Body of pancreas (tissue), 4 donors: Measurements from ENCODE around the gene IP6K3. TPM values are rescaled to one million over a fixed set of nuclear protein-coding genes. Genes with fewer than 3 reads are reported as not detected.

Experiments
- ATAC-seq: fragments of 150-250 bp; one replicate; pipeline ENCODE4 v1.9.1; 2016
- DNase-seq, 4 donors: peaks; one replicate each; pipeline ENCODE4 v3.0.0-alpha.2; 2019
- H3K27ac ChIP-seq, 4 donors: fragments of 200-600 bp; sonication (generic); 1 replicate in 3 of 4; 2 replicates in 1 of 4; pipeline versions ENCODE4 v1.5.1 to v1.6.1; 2016 to 2019; ENCODE audit warnings: mild to moderate bottlenecking in 1 of 4, mixed read lengths in 1 of 4, moderate library complexity in 1 of 4
- H3K27me3 ChIP-seq, 2 donors: fragments of 200-600 bp; sonication (generic); one replicate each; pipeline ENCODE4 v1.6.0; 2016; ENCODE audit warnings: mild to moderate bottlenecking in 1 of 2
- H3K36me3 ChIP-seq, 2 donors: fragments of 200-600 bp; sonication (generic); replicated peaks in 1 of 2; 2 replicates each; pipeline ENCODE4 v1.5.1; 2016; ENCODE audit warnings: low read depth in 2 of 2; ENCODE audit not compliant: insufficient read depth in 1 of 2
- H3K4me1 ChIP-seq: fragments of 200-600 bp; sonication (generic); one replicate; pipeline ENCODE4 v1.6.0; 2016
- H3K4me3 ChIP-seq, 2 donors: fragments of 200-600 bp; sonication (generic); 1 replicate in 1 of 2; 2 replicates in 1 of 2; pipeline ENCODE4 v1.5.1; 2016 to 2019
- H3K9me3 ChIP-seq, 3 donors: fragments of 200-600 bp; sonication (generic); 1 replicate in 2 of 3; 2 replicates in 1 of 3; pipeline ENCODE4 v1.5.1; 2016
- POLR2A ChIP-seq, 3 donors: fragments of 450-650 bp; IDR thresholded peaks; one replicate each; pipeline ENCODE4 v1.6.1; 2016; ENCODE audit warnings: antibody characterized with exemption in 3 of 3, mild to moderate bottlenecking in 2 of 3
- WGBS, 2 donors: methylation state at CpG; one replicate each; pipeline ENCODE4 v1.1.5; 2017; 5-methylcytosine and 5-hydroxymethylcytosine counted together
- intact Hi-C: fragments of 100-400 bp; cut with DNase I; formaldehyde crosslinking; loops from one replicate; pipeline ENCODE4 v1.15.1; 2023
- total RNA-seq, 2 donors: library from RNA; depleted of rRNA; stranded (reverse); fragments of >200 nt; gene quantifications; one replicate each; pipeline ENCODE4 v1.1.0, GENCODE V29; 2016
- TF ChIP-seq, protein P1 (sequence below), 7 experiments: fragments of 450-650 bp in 4 of 7; fragments of 200-600 bp in 3 of 7; sonication (generic) in 3 of 7; IDR thresholded peaks; one replicate each; pipeline ENCODE4 v1.5.1; 2016 to 2019; ENCODE audit warnings: antibody characterized with exemption in 7 of 7

The IP6K3 gene
- total RNA-seq, 2 donors from 2014 or later = not detected

DNA sequence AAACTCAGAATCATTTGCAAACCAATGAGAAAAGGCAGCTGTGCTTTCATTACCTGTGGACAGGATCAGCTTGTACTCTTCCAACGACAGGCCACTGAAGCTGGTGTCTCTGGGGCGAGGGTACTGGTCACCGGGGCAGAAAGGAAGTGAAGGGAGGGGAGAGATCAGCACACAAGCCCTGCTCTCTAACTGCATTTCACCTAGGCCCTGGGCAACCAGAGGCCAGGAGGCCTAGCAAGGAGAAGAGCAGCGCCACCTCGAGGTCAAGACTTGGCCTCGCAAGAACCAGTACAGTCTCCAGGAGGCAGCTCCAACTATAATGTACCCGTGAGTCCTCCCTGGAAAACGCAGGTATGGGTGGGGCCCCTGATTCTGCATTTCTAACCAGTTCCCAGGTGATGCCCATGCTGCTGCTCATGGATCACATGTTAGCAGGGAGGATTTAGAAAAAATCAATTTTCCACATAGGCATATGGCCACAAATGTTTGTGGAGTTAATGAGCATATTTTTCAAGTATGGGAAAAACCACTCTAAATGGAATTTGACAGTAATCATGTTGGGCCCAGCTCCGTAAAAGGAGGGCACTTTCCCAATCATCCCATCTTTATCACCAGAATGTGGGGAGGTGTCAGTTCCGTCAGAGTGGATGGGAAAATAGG is 46.2 kb downstream of the IP6K3 start:
- intact Hi-C loops = no loop called here
- 48 to 74% methylated on average over 4 to 10 of the region's 10 CpGs for WGBS, 2 donors
- H3K9me3 ChIP-seq = no peaks in the 10 kb centered on the region
- peak; percentile 66 for ATAC-seq
- H3K4me3 ChIP-seq = no peak overlapping the region
- TF ChIP-seq, protein P1, sequence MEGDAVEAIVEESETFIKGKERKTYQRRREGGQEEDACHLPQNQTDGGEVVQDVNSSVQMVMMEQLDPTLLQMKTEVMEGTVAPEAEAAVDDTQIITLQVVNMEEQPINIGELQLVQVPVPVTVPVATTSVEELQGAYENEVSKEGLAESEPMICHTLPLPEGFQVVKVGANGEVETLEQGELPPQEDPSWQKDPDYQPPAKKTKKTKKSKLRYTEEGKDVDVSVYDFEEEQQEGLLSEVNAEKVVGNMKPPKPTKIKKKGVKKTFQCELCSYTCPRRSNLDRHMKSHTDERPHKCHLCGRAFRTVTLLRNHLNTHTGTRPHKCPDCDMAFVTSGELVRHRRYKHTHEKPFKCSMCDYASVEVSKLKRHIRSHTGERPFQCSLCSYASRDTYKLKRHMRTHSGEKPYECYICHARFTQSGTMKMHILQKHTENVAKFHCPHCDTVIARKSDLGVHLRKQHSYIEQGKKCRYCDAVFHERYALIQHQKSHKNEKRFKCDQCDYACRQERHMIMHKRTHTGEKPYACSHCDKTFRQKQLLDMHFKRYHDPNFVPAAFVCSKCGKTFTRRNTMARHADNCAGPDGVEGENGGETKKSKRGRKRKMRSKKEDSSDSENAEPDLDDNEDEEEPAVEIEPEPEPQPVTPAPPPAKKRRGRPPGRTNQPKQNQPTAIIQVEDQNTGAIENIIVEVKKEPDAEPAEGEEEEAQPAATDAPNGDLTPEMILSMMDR (IDR thresholded peaks at IDR 0.05) = peak; percentile 7 to 60 (median 54)
- no peak for TF ChIP-seq POLR2A (IDR thresholded peaks at IDR 0.05)
- DNase-seq = peak; percentile 63 to 76 (median 71)
- H3K27me3 ChIP-seq = no peaks in the 10 kb centered on the region
- H3K36me3 ChIP-seq = peaks cover 0 to 2% of the 10 kb centered on the region in 2 donors
- peaks cover 8% of the 10 kb centered on the region for H3K4me1 ChIP-seq
- no peak overlapping the region for H3K27ac ChIP-seq

DNA sequence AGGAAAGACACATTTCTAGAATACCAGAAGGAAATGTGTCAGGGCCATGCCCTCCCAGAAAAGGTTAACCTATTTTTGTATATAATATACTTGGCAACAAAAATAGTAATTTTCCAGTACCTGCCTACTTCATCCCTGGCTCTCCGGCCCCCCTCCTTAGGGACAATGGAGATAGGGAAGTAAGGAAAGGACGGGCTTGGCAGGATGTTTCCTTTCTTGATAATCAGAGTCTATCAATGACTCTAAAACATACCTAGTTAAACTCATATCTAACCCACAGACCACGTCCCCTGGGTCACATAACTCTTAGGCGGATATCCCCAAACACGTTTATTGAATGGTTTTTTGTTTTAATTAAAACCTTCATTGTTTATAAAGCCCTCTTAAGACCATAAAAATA is 47.0 kb downstream of the IP6K3 start:
- intact Hi-C loops = loop anchor here (5.0 to 10.0 kb wide), 2 partner anchors 65 to 117 kb away; partner anchors contain the start of gene BAK1
- H3K9me3 ChIP-seq = no peaks in the 10 kb centered on the region
- no peak overlapping the region for H3K4me3 ChIP-seq
- peaks cover 0 to 2% of the 10 kb centered on the region in 2 donors for H3K36me3 ChIP-seq
- no peak overlapping the region for H3K27ac ChIP-seq
- DNase-seq (no peak), ATAC-seq (no peak)
- peaks cover 8% of the 10 kb centered on the region for H3K4me1 ChIP-seq
- TF ChIP-seq, protein P1 (IDR thresholded peaks at IDR 0.05) = no peak
- TF ChIP-seq POLR2A (IDR thresholded peaks at IDR 0.05) = no peak
- 73 to 80% methylated on average over 5 of the region's 5 CpGs for WGBS, 2 donors
- H3K27me3 ChIP-seq = no peaks in the 10 kb centered on the region

DNA sequence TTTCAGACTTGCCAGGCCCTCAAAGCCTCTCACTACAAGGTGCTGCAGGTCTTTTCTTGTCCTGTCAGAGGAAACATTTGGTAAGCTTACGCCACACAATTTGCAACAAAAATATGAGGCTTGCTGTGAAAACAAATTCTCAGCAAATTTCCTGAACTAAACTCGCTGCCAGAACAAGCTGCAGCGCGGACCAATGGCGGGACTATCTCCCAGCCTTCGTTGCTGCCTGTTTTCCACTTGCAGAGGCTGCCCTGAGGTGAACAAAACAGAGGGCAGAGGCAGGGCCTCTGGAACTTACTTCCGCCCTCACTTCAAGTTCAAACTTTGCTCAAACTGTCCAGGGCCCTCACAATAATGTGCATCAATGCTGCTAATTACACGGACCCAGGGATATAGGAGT is 47.6 kb downstream of the IP6K3 start:
- H3K9me3 ChIP-seq = no peaks in the 10 kb centered on the region
- TF ChIP-seq POLR2A (IDR thresholded peaks at IDR 0.05) = no peak
- TF ChIP-seq, protein P1 (IDR thresholded peaks at IDR 0.05) = no peak
- H3K36me3 ChIP-seq = peaks cover 0 to 2% of the 10 kb centered on the region in 2 donors
- no peaks in the 10 kb centered on the region for H3K27me3 ChIP-seq
- 79 to 89% methylated on average over 8 of the region's 8 CpGs for WGBS, 2 donors
- ATAC-seq = no peak
- no peak for DNase-seq
- H3K4me1 ChIP-seq = peaks cover 8% of the 10 kb centered on the region
- no peak overlapping the region for H3K4me3 ChIP-seq
- intact Hi-C loops = loop anchor here (5.0 to 10.0 kb wide), 2 partner anchors 64 to 117 kb away; partner anchors contain the start of gene BAK1
- H3K27ac ChIP-seq = no peak overlapping the region

- Histone ChIP-seq H3K9me3 (no peaks in the 10 kb centered on the region), H3K4me1 (peaks cover 8% of the 10 kb centered on the region), H3K36me3 (peaks cover 0 to 2% of the 10 kb centered on the region in 2 donors), H3K27ac (no peak overlapping the region), H3K4me3 (no peak overlapping the region), H3K27me3 (no peaks in the 10 kb centered on the region)
- ATAC-seq (no peak), DNase-seq (no peak)
- TF ChIP-seq, protein P1 (IDR thresholded peaks at IDR 0.05) = no peak
- 87 to 90% methylated on average over 10 of the region's 10 CpGs for WGBS, 2 donors
- intact Hi-C loops = loop anchor here (5.0 to 10.0 kb wide), 2 partner anchors 64 to 116 kb away; partner anchors contain the start of gene BAK1
Measured at GRCh38 chr6:33698494-33698893, 48.2 kb downstream of the IP6K3 start.
